Type B pancreatic cell (in vitro differentiated cells): Measurements from ENCODE around the gene DNMBP. TPM values are rescaled to one million over a fixed set of nuclear protein-coding genes. Genes with fewer than 3 reads are reported as not detected.
"Not testable (repeated sequence)": the region's sequence is repeated elsewhere in the genome, so short reads cannot be mapped to it uniquely, and the experiment has no call there.

Source experiments
- DNase-seq: peaks from one replicate; pipeline ENCODE4 v3.0.0; 2021; ENCODE audit warnings: mixed read lengths; ENCODE audit not compliant: unreplicated experiment; ENCODE audit errors: extremely low spot score
- H3K27ac Mint-ChIP-seq: 2 replicates; pipeline ENCODE4 v1.8.0; 2021; ENCODE audit warnings: mild to moderate bottlenecking, mixed read lengths
- H3K27me3 Mint-ChIP-seq: 2 replicates; pipeline ENCODE4 v1.8.0; 2021; ENCODE audit warnings: mixed read lengths
- H3K36me3 Mint-ChIP-seq: 2 replicates; pipeline ENCODE4 v1.8.0; 2021; ENCODE audit warnings: mixed read lengths
- H3K4me1 Mint-ChIP-seq: one replicate; pipeline ENCODE4 v1.8.0; 2021; ENCODE audit warnings: mixed read lengths; ENCODE audit not compliant: unreplicated experiment
- H3K4me3 Mint-ChIP-seq: 2 replicates; pipeline ENCODE4 v1.8.0; 2021; ENCODE audit warnings: mild to moderate bottlenecking, mixed read lengths
- H3K9me3 Mint-ChIP-seq: 2 replicates; pipeline ENCODE4 v1.8.0; 2021; ENCODE audit warnings: mixed read lengths
- total RNA-seq: library from RNA; stranded (reverse); gene quantifications from 2 replicates; pipeline ENCODE4 v1.2.1, GENCODE V29; 2021; ENCODE audit warnings: low replicate concordance
- TF ChIP-seq, protein P1 (sequence below): fragments of 200-600 bp; sonication (generic); conservative IDR thresholded peaks from 2 replicates; pipeline ENCODE4 v1.5.0; 2021; ENCODE audit warnings: antibody characterized with exemption, mild to moderate bottlenecking

The DNMBP gene
- total RNA-seq, 1 donor from 2014 or later: 17.7 TPM

DNA sequence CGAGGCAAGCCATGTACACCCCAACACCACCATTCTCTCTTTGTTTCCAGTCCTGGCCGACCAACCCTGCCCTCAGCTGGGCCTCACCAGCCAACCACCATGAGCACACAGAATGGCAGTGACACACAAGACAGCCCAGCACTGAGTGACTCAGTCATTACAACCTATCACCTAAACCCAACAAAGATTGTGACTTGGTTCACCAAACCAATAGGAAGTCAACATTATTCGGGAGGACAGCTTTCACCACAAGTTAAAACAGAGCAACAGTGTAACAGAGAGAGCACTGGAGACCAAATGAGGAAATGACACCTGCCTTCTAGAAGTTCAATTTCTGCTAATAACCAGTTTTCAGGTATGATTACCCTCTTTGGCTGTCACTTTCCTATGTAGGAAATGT is 72.1 kb downstream of the DNMBP start:
- DNase-seq: no peak
- H3K9me3 Mint-ChIP-seq: peaks cover 20% of the 10 kb centered on the region
- H3K4me3 Mint-ChIP-seq: no peak overlapping the region
- H3K27me3 Mint-ChIP-seq: no peaks in the 10 kb centered on the region
- TF ChIP-seq, protein P1, sequence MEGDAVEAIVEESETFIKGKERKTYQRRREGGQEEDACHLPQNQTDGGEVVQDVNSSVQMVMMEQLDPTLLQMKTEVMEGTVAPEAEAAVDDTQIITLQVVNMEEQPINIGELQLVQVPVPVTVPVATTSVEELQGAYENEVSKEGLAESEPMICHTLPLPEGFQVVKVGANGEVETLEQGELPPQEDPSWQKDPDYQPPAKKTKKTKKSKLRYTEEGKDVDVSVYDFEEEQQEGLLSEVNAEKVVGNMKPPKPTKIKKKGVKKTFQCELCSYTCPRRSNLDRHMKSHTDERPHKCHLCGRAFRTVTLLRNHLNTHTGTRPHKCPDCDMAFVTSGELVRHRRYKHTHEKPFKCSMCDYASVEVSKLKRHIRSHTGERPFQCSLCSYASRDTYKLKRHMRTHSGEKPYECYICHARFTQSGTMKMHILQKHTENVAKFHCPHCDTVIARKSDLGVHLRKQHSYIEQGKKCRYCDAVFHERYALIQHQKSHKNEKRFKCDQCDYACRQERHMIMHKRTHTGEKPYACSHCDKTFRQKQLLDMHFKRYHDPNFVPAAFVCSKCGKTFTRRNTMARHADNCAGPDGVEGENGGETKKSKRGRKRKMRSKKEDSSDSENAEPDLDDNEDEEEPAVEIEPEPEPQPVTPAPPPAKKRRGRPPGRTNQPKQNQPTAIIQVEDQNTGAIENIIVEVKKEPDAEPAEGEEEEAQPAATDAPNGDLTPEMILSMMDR: no peak
- peaks cover 14% of the 10 kb centered on the region for H3K4me1 Mint-ChIP-seq
- no peak overlapping the region for H3K27ac Mint-ChIP-seq
- peaks cover 26% of the 10 kb centered on the region for H3K36me3 Mint-ChIP-seq

DNA sequence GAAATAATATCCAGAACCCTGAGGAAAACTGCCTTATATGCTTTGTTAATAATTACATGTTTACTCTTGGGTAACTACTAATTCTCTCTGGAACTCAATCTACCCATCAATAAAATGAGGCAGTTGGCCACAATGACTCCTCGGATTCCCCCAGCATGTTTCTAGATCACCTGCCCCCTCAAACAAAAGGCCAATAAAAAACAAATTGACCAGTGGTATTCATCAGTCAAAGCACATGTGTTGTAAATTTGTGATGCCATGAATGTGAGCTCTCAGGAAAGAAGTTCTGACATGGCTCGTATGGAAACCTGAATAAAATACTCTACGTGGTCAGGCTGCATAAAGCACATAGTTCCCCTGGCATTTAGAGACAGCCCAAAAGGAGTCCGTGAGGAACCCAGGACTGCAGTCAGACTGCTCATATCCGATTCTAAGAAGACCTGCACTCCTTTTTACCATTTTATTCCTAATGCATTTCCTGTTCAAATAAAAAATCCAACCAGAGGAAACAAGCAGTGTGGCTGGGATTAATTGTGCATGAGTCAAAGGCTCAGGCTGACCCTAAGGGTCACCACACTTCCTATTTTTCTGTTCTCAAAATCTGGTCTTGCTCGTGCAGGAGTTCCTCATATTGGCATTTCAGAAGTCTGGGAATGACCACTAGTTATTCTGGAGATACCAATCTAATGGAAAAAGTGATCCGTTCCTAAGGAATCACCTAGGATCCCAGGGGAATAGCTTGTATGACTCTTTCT is 77.4 kb downstream of the DNMBP start:
- not testable (repeated sequence) for DNase-seq, H3K36me3 Mint-ChIP-seq, H3K27me3 Mint-ChIP-seq, H3K9me3 Mint-ChIP-seq
- H3K27ac Mint-ChIP-seq: peak overlapping the region; percentile 28
- peak overlapping the region; percentile 27 for H3K4me3 Mint-ChIP-seq
- peaks cover 24% of the 10 kb centered on the region for H3K4me1 Mint-ChIP-seq

DNA sequence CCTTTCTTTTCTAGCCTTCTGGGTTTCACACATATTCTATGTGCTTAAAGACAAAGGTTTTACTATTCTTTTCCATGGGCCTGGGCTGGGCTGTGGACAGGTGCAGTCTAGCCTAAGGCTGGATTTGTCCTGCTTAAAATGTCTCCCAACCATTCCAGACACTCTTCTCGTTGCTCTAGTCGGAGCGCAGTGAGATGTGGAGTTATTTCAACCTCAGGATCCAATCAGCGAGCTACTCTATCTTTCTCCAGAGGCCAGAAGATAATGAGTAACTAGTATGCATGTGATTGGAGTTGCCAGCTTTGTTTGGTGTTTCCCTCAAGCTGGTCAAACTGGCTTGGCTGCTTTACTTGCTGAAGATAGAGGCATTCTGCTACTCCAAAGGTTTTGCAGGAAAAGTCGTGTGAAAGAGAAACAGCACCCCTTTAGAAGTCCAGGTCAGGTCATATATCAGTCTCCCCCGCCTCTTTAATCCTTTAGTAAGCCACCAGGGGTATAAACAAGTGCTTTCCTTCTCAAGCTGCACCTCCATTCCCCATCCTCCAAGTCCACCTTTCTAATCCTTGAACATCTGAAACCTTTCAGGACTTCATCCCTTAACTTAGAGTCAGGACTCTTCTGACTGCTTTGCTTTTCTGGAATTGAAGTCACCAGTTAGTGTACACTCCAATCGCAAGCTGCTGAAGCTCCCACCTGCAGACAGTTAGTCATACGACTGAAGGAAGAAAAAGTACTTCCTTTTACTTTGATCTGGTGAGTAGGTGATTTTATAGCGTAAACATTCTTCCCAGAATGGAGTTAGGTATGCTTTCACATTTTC is 78.8 kb downstream of the DNMBP start:
- Mint-ChIP-seq H3K27ac (peak overlapping the region; percentile 96), H3K4me1 (peaks cover 29% of the 10 kb centered on the region), H3K36me3 (peaks cover 8% of the 10 kb centered on the region), H3K9me3 (peaks cover 4% of the 10 kb centered on the region), H3K4me3 (peak overlapping the region; percentile 90), H3K27me3 (no peaks in the 10 kb centered on the region)
- TF ChIP-seq, protein P1: no peak
- DNase-seq: no peak

DNA sequence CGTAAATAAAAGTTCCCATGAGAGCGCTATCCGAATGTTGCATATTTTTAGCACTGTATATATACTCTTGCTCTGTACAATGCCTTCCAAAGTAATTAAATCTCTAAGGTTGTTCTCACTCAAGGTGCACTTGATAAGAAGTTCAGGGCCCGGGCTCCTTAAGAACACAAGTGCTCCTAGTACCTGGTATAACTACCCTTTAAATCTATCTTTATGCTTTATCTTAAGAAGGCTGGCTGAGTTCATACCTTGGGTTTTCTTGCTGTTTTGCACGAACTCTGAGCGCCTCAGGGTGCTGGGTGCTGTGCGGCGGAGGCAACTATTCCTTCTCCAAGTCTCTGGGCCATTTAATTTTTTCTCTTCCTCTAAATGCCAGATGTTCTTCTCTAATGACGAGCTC is 80.4 kb downstream of the DNMBP start:
- Mint-ChIP-seq H3K4me3 (peak overlapping the region; percentile 90), H3K27ac (peak overlapping the region; percentile 96), H3K36me3 (peaks cover 11% of the 10 kb centered on the region), H3K27me3 (no peaks in the 10 kb centered on the region), H3K9me3 (peaks cover 4% of the 10 kb centered on the region), H3K4me1 (peaks cover 36% of the 10 kb centered on the region)
- DNase-seq: no peak
- TF ChIP-seq, protein P1: no peak

DNA sequence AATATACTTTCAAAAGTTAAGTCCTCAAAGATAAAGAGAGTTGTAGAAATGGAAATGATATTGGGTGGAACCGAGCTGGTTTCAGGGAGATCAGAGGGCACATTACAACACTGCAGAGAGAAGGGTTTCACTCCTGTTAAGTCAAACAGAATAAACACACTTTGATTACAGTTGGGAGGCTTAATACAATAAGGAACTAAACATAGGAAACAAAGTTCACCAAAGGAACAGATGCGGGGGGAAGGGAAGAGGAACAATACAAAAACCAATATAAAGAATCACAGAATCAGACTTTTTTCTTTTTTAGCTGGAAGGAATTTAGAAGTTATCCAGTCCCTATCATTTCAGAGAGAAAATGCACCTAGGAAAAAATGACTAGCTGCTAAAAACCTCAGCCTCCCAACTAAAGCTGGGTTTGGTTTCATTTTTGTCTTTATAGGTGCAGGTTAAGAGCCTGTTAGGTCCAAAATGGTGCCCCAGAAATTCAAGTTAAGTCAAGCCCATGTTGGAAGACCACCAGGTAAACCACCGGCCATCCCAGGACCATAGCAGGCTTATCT is 81.9 kb downstream of the DNMBP start:
- no peak for DNase-seq
- H3K9me3 Mint-ChIP-seq: peaks cover 4% of the 10 kb centered on the region
- no peaks in the 10 kb centered on the region for H3K27me3 Mint-ChIP-seq
- H3K36me3 Mint-ChIP-seq: peaks cover 17% of the 10 kb centered on the region
- peaks cover 41% of the 10 kb centered on the region for H3K4me1 Mint-ChIP-seq
- H3K4me3 Mint-ChIP-seq: peak overlapping the region; percentile 78
- TF ChIP-seq, protein P1: no peak
- peak overlapping the region; percentile 49 for H3K27ac Mint-ChIP-seq
